Vagina (tissue), 2 donors: ENCODE measurements around the gene PPARD.

Experiments used
- CTCF ChIP-seq, 3 experiments: fragments of 450-650 bp in 2 of 3; fragments of 200-600 bp in 1 of 3; sonication (generic) in 1 of 3; IDR thresholded peaks; one replicate each; pipeline ENCODE4 v1.5.1; 2017 to 2019; ENCODE audit warnings: antibody characterized with exemption in 3 of 3, mild to moderate bottlenecking in 2 of 3, moderate library complexity in 2 of 3
- POLR2A ChIP-seq, 2 donors: fragments of 450-650 bp; IDR thresholded peaks; one replicate each; pipeline ENCODE4 v1.6.1; 2017; ENCODE audit warnings: antibody characterized with exemption in 2 of 2, mild to moderate bottlenecking in 2 of 2, moderate library complexity in 2 of 2
- POLR2AphosphoS5 ChIP-seq, 2 donors: sonication (generic); formaldehyde crosslinking; IDR thresholded peaks; one replicate each; pipeline ENCODE4 v1.9.0; 2017; ENCODE audit warnings: antibody characterized with exemption in 2 of 2, mild to moderate bottlenecking in 2 of 2, low read depth in 1 of 2; ENCODE audit not compliant: insufficient read depth in 1 of 2

DNA sequence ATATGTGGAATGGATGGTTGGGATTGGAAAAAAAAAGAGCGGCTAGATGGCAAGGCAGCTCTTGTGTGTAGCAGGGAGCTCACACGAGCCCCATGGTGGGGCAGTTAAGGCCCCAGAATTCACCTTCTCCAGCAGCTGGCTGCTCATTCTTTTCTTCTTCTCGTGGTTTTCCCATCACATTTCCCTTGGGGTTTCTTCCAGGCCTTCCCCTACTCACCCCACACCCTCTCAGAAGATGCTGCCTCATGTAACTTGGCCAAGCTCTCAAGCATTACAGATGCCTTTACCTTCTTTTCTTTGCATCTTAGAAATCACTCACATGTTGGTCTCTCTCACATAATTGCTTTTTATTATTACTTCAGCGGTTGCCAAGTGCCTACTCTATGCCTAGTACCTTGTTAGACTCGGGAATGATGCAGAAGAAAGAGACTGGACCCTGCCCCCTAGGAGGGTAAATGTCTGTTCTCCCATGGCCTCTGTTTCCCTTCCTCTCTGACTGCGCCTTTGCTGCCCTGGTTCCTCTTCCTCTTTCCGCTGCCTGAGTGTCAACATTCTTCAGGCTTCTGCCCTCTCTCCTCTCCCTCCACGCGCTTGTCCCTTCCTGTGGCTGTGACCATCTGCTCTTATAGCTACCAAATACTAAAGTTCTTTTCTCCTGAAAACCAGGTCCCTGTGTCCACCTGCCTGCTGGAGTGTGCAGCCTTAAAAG is 28.6 kb downstream of the PPARD start:
- TF ChIP-seq POLR2AphosphoS5 (IDR thresholded peaks at IDR 0.05; ENCODE audit: insufficient read depth in 1 of 2, low read depth in 1 of 2) (no peak), POLR2A (IDR thresholded peaks at IDR 0.05) (no peak), CTCF (IDR thresholded peaks at IDR 0.05) (no peak)
